Activated CD8-positive, alpha-beta memory T cell treated with anti-CD3 and anti-CD28 coated beads, Interleukin-2, amount 10 ng/mL, durations not matched to agents 7 days and 5 days (primary cell): ENCODE results near the gene MALT1. TPM values are rescaled to one million over a fixed set of nuclear protein-coding genes. Genes with fewer than 3 reads are reported as not detected.
"Not testable (repeated sequence)": the region's sequence is repeated elsewhere in the genome, so short reads cannot be mapped to it uniquely, and the experiment has no call there.

ENCODE experiments used
- ATAC-seq: fragments of 150-1000 bp; cut with Tn5 transposase; one replicate; pipeline ENCODE4 v1.10.0; 2021; ENCODE audit warnings: moderate library complexity
- CTCF ChIA-PET: fragments of 350-600 bp; sonication (Branson Sonifier 250); formaldehyde crosslinking; loops from one replicate; lab custom pipeline; 2021; ENCODE audit warnings: antibody characterized with exemption; lab: Charles Lee
- DNase-seq: peaks from one replicate; pipeline ENCODE4 v3.0.0-alpha.2; 2020
- H3K27ac Mint-ChIP-seq: one replicate; pipeline ENCODE4 v1.8.0; 2021; ENCODE audit warnings: mild to moderate bottlenecking, mixed read lengths
- H3K27me3 Mint-ChIP-seq: one replicate; pipeline ENCODE4 v1.8.0; 2021; ENCODE audit warnings: mixed read lengths
- H3K36me3 Mint-ChIP-seq: one replicate; pipeline ENCODE4 v1.8.0; 2021; ENCODE audit warnings: mild to moderate bottlenecking, mixed read lengths
- H3K4me1 Mint-ChIP-seq: one replicate; pipeline ENCODE4 v1.8.0; 2021; ENCODE audit warnings: mixed read lengths
- H3K4me3 Mint-ChIP-seq: one replicate; pipeline ENCODE4 v1.8.0; 2021; ENCODE audit warnings: mild to moderate bottlenecking, moderate library complexity, mixed read lengths
- H3K9me3 Mint-ChIP-seq: one replicate; pipeline ENCODE4 v1.8.0; 2022; ENCODE audit warnings: low read depth, mixed read lengths
- total RNA-seq, 2 experiments: library from RNA; stranded (reverse); gene quantifications; one replicate each; pipeline ENCODE4 v1.2.3, GENCODE V29; 2021

MALT1 gene
- total RNA-seq, 2 experiments from 2014 or later, result 30.3 to 31.6 TPM

DNA sequence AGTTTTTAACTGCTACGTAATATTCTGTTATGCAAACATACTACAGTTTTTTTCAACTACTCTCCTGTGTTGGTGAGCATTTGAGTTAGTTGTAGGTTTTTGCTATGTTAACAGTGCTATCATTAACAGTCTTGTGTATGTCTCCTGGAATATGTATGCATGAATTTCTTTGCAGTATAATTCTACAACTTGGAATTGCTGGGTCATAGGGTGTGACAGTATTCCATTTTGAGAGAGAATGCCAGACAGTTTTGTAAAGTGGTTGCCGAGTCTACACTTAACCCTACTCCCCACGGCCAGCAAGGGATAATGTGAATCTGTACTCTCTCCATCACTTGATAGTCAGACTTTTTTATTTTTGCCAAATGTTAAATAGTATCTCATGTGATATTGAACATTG, 67.1 kb downstream of the MALT1 start:
- ATAC-seq (no peak), DNase-seq (no peak)
- H3K9me3 Mint-ChIP-seq, result no peaks in the 10 kb centered on the region
- H3K4me1 Mint-ChIP-seq, result peaks cover 2% of the 10 kb centered on the region
- peaks cover 46% of the 10 kb centered on the region for H3K36me3 Mint-ChIP-seq
- CTCF ChIA-PET, result interaction anchor here (0.6 kb wide), 1 partner anchor 21 kb away, joined by 3 read pairs; no protein-coding TSS in a partner anchor
- H3K4me3 Mint-ChIP-seq, result no peak overlapping the region
- no peaks in the 10 kb centered on the region for H3K27me3 Mint-ChIP-seq
- H3K27ac Mint-ChIP-seq, result no peak overlapping the region

DNA sequence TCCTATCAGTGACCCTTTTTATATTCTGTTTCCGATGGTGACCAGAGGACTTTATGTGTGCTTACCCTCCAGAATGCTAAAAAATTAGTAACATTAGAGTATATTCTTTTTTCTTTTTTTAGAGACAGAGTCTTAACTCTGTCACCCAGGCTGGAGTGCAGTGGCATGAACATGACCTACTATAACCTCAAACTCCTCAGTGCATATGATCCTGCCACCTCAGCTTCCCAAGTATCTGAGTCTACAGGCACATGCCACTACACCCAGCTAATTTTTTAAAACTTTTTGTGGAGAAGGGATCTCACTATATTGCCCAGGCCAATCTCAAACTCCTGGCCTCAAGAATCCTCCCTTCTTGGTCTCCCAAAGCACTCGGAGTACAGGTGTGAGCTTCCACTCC, 74.6 kb downstream of the MALT1 start:
- no peak overlapping the region for H3K27ac Mint-ChIP-seq
- peaks cover 70% of the 10 kb centered on the region for H3K36me3 Mint-ChIP-seq
- peaks cover under 1% of the 10 kb centered on the region for H3K4me1 Mint-ChIP-seq
- CTCF ChIA-PET, result interaction anchor here (0.7 to 2.4 kb wide), 4 partner anchors 18 to 244 kb away, joined by 3 to 6 read pairs (median 4); no protein-coding TSS in a partner anchor
- DNase-seq (no peak), ATAC-seq (no peak)
- H3K4me3 Mint-ChIP-seq, result no peak overlapping the region
- no peaks in the 10 kb centered on the region for H3K27me3 Mint-ChIP-seq
- H3K9me3 Mint-ChIP-seq, result peaks cover 5% of the 10 kb centered on the region

DNA sequence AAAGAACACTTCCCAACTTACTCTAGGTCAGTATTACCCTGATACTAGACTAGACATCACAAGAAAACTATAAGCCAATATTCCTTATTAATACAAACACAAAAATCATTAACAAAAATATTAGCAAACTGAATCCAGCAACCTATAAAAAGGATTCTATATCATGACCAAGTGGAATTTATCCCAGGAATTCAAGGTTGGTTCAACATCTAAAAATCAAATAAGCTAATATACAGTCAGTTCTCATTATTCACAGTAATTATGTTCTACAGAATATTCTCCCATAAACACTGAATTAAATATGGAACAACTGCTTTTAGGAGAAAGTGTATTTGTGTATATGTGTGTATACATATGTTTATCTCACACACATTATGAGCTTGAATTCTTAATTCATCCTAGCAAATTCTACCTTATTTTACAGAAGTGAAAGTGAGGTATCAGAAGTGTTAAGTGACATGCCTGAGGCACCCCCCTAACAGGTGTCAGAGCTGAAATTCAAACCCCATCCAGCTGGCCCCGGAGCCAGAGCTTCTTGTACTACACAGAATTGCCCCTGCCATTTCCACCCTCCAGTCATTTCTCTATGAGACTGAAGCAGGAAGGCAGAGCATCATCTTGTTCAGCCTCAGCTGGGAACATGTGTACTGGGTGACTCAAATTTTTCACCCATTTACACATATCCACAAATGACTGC, 77.8 kb downstream of the MALT1 start:
- H3K4me3 Mint-ChIP-seq, result no peak overlapping the region
- H3K27me3 Mint-ChIP-seq, result no peaks in the 10 kb centered on the region
- H3K4me1 Mint-ChIP-seq, result no peaks in the 10 kb centered on the region
- peaks cover 62% of the 10 kb centered on the region for H3K36me3 Mint-ChIP-seq
- peaks cover 5% of the 10 kb centered on the region for H3K9me3 Mint-ChIP-seq
- H3K27ac Mint-ChIP-seq, result no peak overlapping the region
- CTCF ChIA-PET, result interaction anchor here (3.8 kb wide), 1 partner anchor 15 kb away, joined by 15 read pairs; no protein-coding TSS in a partner anchor
- DNase-seq (no peak), ATAC-seq (no peak)

DNA sequence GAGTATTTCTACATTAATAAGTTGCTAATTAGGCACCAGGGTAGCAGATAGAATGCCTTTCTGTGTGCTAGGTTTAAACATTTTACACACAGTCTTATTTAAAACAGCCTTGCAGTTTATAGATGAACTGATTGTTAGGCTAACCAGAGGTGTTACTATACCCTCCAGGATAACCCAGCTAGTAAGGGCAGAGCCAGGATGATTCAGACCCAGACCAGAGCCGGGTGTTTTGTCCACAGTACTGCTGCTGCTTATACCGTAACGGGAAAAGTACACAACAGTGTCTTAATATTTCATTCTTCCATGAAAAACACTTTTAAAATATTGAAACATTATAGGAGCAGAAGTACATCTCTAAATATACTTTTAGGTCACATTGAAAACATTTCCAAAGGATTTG, 82.7 kb downstream of the MALT1 start:
- DNase-seq (no peak), ATAC-seq (no peak)
- Mint-ChIP-seq H3K4me1 (peaks cover 5% of the 10 kb centered on the region), H3K27ac (no peak overlapping the region), H3K27me3 (peaks cover 4% of the 10 kb centered on the region), H3K36me3 (peaks cover 20% of the 10 kb centered on the region), H3K9me3 (no peaks in the 10 kb centered on the region), H3K4me3 (no peak overlapping the region)
- CTCF ChIA-PET, result interaction anchor here (1.3 to 3.7 kb wide), 2 partner anchors 10 to 14 kb away, joined by 3 to 21 read pairs; no protein-coding TSS in a partner anchor

DNA sequence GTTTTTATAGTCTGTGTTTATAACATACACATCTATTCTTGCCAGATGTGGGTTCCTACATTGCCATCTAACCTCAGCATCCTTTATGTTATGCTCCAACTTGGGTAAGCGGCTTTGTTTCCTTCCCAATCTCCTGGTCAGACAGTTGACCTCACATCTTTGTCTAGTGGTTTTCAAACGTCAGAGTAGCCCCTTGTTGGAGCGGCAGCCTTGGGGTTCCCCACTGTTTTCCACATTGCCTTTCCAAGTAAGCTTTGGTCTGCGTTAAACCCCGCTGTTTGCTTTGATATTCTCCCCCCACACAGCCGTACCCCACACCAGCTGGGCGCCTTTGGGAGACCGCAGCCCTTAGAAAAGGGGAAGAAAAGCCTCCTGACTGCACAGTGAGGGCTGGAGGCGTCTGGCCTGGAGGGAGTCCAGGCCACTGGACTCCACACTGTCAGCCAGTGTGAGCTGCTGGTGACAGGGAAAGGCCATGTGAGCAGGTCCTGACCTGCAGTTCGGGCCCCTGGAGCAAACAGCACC, 83.3 kb downstream of the MALT1 start:
- Mint-ChIP-seq H3K4me3 (no peak overlapping the region), H3K36me3 (peaks cover 13% of the 10 kb centered on the region), H3K9me3 (no peaks in the 10 kb centered on the region), H3K27me3 (peaks cover 4% of the 10 kb centered on the region), H3K4me1 (peaks cover 5% of the 10 kb centered on the region), H3K27ac (no peak overlapping the region)
- ATAC-seq (no peak), DNase-seq (no peak)
- CTCF ChIA-PET, result interaction anchor here (0.6 to 3.7 kb wide), 2 partner anchors 9 to 185 kb away, joined by 3 to 21 read pairs; no protein-coding TSS in a partner anchor

DNA sequence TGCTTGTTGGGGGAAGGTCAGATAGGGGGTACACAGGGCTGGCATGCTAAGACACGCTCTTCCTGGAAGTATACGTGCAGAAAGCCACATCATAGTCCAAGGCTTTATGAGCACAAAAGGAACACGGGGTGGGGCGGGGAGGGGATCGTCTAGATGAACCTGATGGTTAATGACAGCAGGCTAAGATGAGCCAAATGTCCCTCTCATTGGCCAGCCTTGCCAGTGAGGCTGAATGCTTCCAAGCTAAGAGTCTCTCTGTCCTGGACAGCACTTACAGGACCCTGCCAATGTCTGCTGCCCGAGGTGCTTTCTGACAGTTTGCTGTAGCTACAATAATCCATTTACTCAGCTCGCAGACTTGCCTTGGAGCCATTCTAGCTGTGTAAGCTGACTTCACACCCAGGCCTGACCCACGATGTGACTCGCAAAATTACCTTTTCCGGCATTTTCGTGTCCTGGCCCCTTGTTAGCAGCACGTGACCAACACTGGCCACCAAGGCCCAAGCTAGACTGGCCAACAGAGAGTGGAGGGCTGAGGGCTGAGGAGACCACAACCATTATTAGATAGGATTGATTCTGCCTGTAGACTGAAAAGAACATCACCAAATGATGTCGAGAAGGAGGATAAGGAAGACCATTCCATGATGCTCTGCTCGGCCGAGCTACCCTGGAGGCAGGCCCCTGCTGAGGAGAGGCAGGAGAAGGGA, 84.2 kb downstream of the MALT1 start:
- Mint-ChIP-seq H3K27ac (no peak overlapping the region), H3K36me3 (peaks cover 5% of the 10 kb centered on the region), H3K4me1 (peaks cover 5% of the 10 kb centered on the region), H3K27me3 (peaks cover 6% of the 10 kb centered on the region), H3K4me3 (no peak overlapping the region), H3K9me3 (no peaks in the 10 kb centered on the region)
- ATAC-seq, result no peak
- no peak for DNase-seq
- CTCF ChIA-PET, result interaction anchor here (0.6 to 3.7 kb wide), 2 partner anchors 8 to 186 kb away, joined by 3 to 21 read pairs; no protein-coding TSS in a partner anchor

DNA sequence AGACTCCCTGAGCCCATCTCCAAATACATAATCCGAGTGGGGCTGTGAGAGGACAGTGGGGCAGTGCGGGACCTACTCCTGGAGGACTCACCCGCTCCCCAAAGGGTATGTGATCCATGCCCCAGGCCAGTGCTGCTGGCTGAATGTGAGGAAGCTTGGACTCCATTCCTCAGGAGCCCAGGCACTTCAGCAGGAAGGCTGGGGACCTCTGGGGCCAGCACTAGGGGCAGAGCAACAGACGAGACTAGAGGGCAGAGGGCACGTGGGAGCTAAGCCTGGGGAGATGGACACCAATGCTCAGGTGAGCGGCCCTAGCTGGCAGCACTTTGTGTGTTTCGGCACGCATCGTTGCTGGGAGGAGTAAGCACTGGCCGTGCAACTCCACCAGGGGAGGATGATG, 84.9 kb downstream of the MALT1 start:
- H3K4me3 Mint-ChIP-seq, result no peak overlapping the region
- ATAC-seq (no peak), DNase-seq (no peak)
- H3K36me3 Mint-ChIP-seq, result no peaks in the 10 kb centered on the region
- CTCF ChIA-PET, result interaction anchor here (3.7 kb wide), 1 partner anchor 7 kb away, joined by 21 read pairs; no protein-coding TSS in a partner anchor
- peaks cover 6% of the 10 kb centered on the region for H3K27me3 Mint-ChIP-seq
- H3K9me3 Mint-ChIP-seq, result no peaks in the 10 kb centered on the region
- no peak overlapping the region for H3K27ac Mint-ChIP-seq
- H3K4me1 Mint-ChIP-seq, result peaks cover 9% of the 10 kb centered on the region

DNA sequence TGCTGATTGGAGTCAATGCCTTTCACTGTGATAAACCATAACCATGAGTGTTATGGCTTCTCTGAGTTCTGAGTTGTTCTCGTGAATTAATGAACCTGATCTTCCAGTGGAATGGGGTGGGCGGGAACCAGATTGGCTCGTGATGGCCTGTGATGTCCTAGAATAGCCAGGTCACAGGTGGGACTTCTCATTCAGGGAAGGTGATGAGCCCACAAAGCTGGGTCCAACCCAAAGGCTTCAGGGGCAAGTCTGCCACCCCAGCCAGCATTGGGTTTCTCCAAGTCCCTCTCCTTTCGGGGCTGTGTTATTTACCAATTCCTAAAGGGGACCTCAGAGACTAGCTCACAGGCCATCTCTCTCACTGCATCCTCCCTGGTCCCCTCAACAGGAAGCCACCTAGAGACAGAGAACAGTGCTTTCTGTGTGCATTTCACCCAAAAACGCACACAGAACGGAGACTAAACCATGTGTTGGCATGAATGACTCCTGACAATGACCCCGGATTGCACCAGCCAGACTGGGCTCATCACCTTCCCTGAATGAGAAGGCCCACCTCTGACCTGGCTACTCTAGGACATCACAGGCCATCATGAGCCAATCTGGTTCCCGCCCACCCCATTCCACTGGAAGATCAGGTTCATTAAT, 85.5 kb downstream of the MALT1 start:
- Mint-ChIP-seq H3K9me3 (no peaks in the 10 kb centered on the region), H3K27me3 (peaks cover 6% of the 10 kb centered on the region), H3K27ac (no peak overlapping the region), H3K36me3 (no peaks in the 10 kb centered on the region), H3K4me3 (no peak overlapping the region), H3K4me1 (peaks cover 13% of the 10 kb centered on the region)
- no peak for DNase-seq
- CTCF ChIA-PET, result no interaction called here
- ATAC-seq, result no peak

DNA sequence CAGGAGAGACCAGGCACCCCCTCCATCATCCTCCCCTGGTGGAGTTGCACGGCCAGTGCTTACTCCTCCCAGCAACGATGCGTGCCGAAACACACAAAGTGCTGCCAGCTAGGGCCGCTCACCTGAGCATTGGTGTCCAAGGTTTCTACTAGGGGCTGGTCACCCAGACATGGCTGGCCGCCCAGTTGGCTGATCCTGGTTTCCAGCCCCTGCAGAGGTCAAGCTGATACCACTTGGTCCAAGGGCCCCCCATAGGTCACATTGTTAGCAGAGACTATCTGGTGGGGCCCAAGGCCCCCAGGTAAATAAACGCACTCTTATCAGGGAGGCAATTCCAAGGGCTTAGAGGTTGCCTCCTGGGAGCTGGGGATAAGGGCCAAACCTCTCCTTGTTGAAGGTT, 86.1 kb downstream of the MALT1 start:
- H3K4me3 Mint-ChIP-seq, CTCF ChIA-PET, DNase-seq, H3K36me3 Mint-ChIP-seq, H3K9me3 Mint-ChIP-seq, H3K27me3 Mint-ChIP-seq, ATAC-seq, H3K27ac Mint-ChIP-seq: not testable (repeated sequence)
- H3K4me1 Mint-ChIP-seq, result peaks cover 13% of the 10 kb centered on the region

DNA sequence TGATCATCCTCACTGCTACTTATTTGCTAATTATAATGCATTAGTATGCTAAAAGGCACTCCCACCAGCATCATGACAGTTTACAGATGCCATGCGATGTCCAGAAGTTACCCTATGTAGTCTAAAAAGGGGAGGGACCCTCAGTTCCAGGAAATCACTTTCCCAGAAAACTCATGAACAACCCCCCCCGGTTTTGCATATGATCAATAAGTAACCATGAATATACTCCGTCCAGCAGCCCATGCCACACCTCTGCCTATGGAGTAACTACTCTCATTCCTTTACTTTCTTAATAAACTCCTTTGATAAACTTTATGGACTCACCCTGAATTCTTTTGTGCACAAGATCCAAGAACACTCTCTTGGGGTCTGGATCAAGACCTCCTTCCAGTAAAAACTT, 86.8 kb downstream of the MALT1 start:
- no peak overlapping the region for H3K4me3 Mint-ChIP-seq

DNA sequence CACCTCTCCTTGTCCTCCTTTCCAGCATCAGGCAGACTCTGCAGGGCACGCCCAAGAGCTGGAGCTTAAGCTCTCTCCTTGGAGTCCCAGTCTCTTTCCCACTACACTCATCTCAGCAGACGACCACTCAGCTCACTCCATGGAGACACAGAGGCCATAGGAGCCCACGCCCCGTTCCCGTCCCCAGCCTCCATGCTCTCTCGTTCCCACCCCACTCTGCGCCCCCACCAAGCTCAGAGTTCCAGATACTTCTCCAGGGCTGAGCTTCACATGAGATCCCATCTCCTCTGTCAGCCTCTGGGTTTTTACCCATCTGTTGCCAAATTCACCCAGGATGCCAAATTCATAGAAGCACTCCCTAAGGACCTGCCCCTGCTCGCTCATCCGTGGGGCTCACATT, 87.3 kb downstream of the MALT1 start:
- no peak overlapping the region for H3K27ac Mint-ChIP-seq
- H3K9me3 Mint-ChIP-seq, result no peaks in the 10 kb centered on the region
- peaks cover 17% of the 10 kb centered on the region for H3K4me1 Mint-ChIP-seq
- no peaks in the 10 kb centered on the region for H3K36me3 Mint-ChIP-seq
- no peak for ATAC-seq
- peak; percentile 31 for DNase-seq
- CTCF ChIA-PET, result no interaction called here
- H3K4me3 Mint-ChIP-seq, result no peak overlapping the region
- peaks cover 12% of the 10 kb centered on the region for H3K27me3 Mint-ChIP-seq

More for the DNA sequence above, 86.8 kb downstream of the MALT1 start:
- CTCF ChIA-PET, result no interaction called here
- ATAC-seq, result no peak
- peaks cover 16% of the 10 kb centered on the region for H3K4me1 Mint-ChIP-seq
- H3K9me3 Mint-ChIP-seq, result no peaks in the 10 kb centered on the region
- no peaks in the 10 kb centered on the region for H3K36me3 Mint-ChIP-seq
- H3K27me3 Mint-ChIP-seq, result peaks cover 10% of the 10 kb centered on the region
- no peak overlapping the region for H3K27ac Mint-ChIP-seq
- no peak for DNase-seq

DNA sequence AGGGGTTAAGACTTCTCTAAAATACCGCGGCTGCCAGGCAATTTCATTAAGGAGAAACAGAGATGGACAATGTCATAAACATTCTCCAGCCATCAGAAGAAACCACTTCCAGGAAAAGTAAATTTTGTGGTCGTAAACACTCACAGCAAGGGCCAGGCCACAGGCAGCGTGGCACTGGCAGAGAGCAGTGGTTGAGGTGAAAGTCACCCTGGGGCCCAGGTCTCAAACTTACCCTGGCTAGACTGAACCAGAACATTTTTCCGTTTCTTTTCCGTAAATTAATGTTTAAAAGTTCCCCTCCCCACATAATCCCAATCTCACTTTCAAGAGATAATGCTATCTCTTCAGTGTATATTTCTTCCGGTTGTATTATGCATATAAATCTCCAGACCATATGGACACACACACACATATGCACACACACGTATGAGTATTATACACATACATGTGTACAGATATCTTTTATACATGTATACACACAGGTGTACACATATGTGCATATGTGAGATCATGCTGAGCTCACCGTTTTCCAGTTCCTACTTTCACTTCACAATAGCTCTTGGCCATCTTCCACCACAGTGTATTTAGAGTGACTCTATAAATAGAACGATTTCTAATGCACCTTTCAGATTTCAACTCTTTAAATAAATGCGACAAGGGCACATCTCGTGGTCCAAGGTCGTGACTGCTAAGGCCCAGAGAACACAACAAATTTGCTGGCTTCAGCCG, 90.1 kb downstream of the MALT1 start:
- Mint-ChIP-seq H3K27ac (no peak overlapping the region), H3K9me3 (no peaks in the 10 kb centered on the region), H3K4me3 (no peak overlapping the region), H3K4me1 (peaks cover 15% of the 10 kb centered on the region), H3K27me3 (peaks cover 31% of the 10 kb centered on the region), H3K36me3 (no peaks in the 10 kb centered on the region)
- peak; percentile 37 for DNase-seq
- CTCF ChIA-PET, result interaction anchor here (1.5 to 9.8 kb wide), 2 partner anchors 90 to 232 kb away, joined by 4 to 247 read pairs; partner anchors contain the start of gene MALT1
- ATAC-seq, result no peak
